Measurements from ENCODE around the gene AHNAK2.
"Not testable (repeated sequence)": the region's sequence is repeated elsewhere in the genome, so short reads cannot be mapped to it uniquely, and the experiment has no call there.

The AHNAK2 gene

GRCh38 chr14:104892531-104893434 lies 85.4 kb downstream of the AHNAK2 start:
- no peak for DNase-seq (ENCODE audit: low read depth)
- no peak overlapping the region for H3K4me3 ChIP-seq (ENCODE audit: low read length)
- TF ChIP-seq CTCF (conservative IDR thresholded peaks at IDR 0.05; ENCODE audit: low read depth, low read length) = no peak

DNA sequence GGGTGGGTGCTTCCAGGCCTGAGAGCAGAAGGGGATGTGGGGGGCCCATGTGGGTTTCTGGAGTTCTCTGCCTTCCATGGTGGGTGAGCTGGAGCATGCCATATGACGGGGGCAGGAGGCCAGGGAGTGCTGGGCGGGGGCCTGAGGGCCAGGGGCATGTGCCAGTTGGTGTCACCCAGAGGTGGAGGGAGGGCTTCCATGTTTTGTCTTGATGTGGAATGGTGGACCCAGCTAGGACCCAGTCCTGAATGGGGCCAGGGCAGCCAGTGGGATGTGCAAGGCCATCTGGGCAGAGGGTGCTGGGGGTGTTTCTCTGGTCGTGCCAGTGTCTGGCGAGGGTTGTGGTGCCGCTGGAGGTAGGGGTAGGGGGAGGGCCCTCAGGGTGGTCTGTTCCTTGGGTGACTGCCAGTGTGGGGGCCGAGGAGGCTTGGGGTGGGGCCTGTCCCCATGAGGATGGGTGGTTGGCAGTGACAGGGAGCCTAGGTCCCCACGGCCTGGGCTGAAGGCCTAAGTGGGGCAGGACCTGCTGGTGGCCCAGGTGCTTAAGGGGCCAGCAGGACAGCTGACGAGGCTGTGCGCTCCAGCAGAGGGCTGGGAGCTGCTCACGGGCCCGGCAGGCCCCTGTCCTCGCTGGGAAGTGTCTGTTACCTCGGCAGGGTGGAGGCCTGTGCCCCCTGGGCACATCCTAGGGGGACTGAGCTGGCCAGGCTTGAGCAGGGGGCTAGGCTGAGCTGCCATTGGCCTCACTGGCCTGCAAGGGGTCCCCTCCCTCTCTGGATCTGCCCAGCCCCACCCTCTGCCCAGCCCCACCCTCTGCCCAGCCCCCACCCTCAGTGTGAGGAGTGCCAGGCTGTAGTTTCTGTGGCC lies 86.3 kb downstream of the AHNAK2 start:
- no peak for TF ChIP-seq CTCF (conservative IDR thresholded peaks at IDR 0.05; ENCODE audit: low read depth, low read length)
- no peak for DNase-seq (ENCODE audit: low read depth)
- no peak overlapping the region for H3K4me3 ChIP-seq (ENCODE audit: low read length)

DNA sequence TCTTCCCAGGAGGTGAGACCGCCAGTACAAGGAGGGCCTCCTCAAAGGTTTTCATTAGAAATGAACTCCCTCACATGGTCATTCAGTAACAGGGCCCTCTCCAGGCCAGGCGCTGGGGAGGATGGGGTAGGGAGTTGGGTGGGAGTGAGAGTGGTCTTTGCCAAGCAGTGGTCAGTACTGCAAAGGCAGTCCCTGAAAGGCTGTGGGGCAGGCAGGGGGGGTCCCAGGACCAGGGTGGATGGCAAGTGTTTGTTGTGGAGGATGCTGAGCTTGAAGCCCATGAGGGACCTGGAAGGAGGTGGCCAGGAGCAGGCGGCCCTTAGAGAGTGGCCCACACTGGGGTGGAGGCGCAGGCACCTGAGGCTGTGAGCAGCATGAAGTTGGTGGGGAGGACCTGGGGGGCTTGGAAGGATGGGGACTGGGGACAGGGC lies 87.0 kb downstream of the AHNAK2 start:
- TF ChIP-seq CTCF (conservative IDR thresholded peaks at IDR 0.05; ENCODE audit: low read depth, low read length) = no peak

DNA sequence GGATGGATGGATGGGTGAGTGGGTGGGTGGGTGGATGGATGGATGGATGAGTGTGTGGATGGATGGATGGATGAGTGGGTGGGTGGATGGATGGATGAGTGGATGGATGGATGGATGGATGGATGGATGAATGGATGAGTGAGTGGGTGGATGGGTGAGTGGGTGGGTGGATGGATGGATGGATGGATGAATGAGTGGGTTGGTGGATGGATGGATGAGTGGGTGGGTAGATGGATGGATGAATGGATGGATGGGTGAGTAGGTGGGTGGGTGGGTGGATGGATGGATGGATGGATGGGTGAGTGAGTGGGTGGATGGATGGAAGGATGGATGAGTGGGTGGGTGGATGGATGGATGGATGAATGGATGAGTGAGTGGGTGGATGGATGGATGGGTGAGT lies 87.9 kb downstream of the AHNAK2 start:
- not testable (repeated sequence) for DNase-seq (ENCODE audit: low read depth); H3K4me3 ChIP-seq (ENCODE audit: low read length)

More for the DNA sequence above, 87.0 kb downstream of the AHNAK2 start:
- no peak overlapping the region for H3K4me3 ChIP-seq (ENCODE audit: low read length)
- no peak for DNase-seq (ENCODE audit: low read depth)

DNA sequence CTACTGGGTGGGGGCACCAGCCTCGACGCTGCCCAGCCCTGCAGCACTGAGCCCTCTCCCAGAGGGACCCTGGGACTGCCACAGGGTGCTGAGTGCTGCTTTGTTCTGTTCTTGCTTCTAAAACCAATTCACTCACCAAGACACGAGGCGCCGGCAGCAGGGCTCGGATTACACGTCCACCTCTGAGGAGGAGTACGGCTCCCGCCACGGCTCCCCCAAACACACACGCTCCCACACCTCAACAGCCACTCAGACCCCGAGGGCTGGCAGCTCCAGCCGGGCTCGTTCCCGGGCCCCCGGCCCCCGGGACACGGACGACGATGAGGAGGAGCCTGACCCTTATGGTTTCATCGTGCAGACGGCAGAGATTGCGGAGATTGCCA lies 88.8 kb downstream of the AHNAK2 start:
- no peak for TF ChIP-seq CTCF (conservative IDR thresholded peaks at IDR 0.05; ENCODE audit: low read depth, low read length)
- no peak for DNase-seq (ENCODE audit: low read depth)

DNA sequence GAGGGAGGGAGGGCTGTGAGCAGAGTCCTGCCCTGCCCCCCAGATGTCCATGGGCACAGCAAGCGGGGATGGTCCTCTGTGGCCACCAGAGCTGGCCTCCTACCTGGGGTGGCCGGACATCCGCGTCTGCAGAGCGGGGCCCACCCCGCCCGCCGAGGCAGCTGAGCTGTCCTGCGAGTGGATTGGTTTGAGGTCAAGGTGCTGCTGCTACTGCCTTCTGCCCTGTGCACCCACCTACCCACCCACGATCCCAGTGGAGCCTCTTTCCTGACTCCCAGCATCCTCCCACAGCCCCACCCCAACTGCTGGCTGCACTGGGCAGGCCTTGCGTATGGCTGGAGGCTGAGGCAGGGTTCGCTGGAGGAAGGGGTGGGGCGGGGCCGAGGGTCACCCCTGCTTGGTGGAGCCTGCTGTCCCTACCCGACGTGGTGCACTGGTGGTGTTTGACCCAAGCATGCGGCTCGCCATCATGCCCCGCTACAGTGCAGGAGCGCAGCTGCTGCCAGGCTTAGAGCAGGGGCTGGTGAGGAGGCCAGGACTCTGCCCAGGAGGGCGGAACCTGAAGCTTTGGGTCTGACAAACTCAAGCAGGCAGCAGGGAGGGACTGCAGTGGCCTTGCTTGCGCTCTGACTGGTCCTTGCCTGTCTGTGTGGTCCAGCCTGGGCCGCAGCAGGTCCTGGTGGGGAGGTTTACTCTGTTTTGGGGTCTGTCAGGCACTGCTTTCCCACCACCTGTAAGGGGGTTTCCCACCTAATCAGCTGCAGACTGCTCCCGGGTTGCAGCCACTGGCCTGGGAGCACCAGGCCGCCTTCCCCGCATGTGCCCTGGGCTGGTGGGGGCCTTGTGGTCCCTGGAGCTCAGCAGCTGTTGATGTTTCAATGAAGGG lies 89.4 kb downstream of the AHNAK2 start:
- TF ChIP-seq CTCF (conservative IDR thresholded peaks at IDR 0.05; ENCODE audit: low read depth, low read length) = no peak
- no peak overlapping the region for H3K4me3 ChIP-seq (ENCODE audit: low read length)
- no peak for DNase-seq (ENCODE audit: low read depth)

More for the DNA sequence above, 88.8 kb downstream of the AHNAK2 start:
- no peak overlapping the region for H3K4me3 ChIP-seq (ENCODE audit: low read length)
